IgD-negative memory B cell (primary cell): ENCODE data around the gene RAB3A. TPM values are rescaled to one million over a fixed set of nuclear protein-coding genes. Genes with fewer than 3 reads are reported as not detected.
"Not testable (repeated sequence)": the region's sequence is repeated elsewhere in the genome, so short reads cannot be mapped to it uniquely, and the experiment has no call there.

Experiments used
- H3K27ac Mint-ChIP-seq, 3 donors: one replicate each; pipeline ENCODE4 v1.8.0; 2020 to 2022; ENCODE audit warnings: mild to moderate bottlenecking in 3 of 3, mixed read lengths in 3 of 3, moderate library complexity in 1 of 3
- H3K27me3 Mint-ChIP-seq: one replicate; pipeline ENCODE4 v1.8.0; 2021; ENCODE audit warnings: mixed read lengths
- H3K36me3 Mint-ChIP-seq: one replicate; pipeline ENCODE4 v1.8.0; 2020; ENCODE audit warnings: mild to moderate bottlenecking, mixed read lengths
- H3K4me1 Mint-ChIP-seq, 3 donors: one replicate each; pipeline ENCODE4 v1.8.0; 2020 to 2022; ENCODE audit warnings: mixed read lengths in 3 of 3, mild to moderate bottlenecking in 1 of 3
- H3K4me3 Mint-ChIP-seq, 4 donors: one replicate each; pipeline ENCODE4 v1.8.0; 2020 to 2022; ENCODE audit warnings: mild to moderate bottlenecking in 4 of 4, mixed read lengths in 4 of 4, moderate library complexity in 3 of 4
- H3K9me3 Mint-ChIP-seq, 3 donors: one replicate each; pipeline ENCODE4 v1.8.0; 2020 to 2021; ENCODE audit warnings: mixed read lengths in 3 of 3, mild to moderate bottlenecking in 1 of 3
- polyA plus RNA-seq: library from polyadenylated mRNA; unstranded; fragments of 300-500 nt; fragmentation: Illumina TruSeq; gene quantifications from one replicate; pipeline ENCODE4 v1.2.3, GENCODE V29; 2021

Gene RAB3A
- polyA plus RNA-seq, 1 donor from 2014 or later = 1.5 TPM

- Mint-ChIP-seq H3K27ac (peak overlapping the region in 1 of 3 donors; percentile 39), H3K4me1 (peaks cover 4 to 10% (median 7%) of the 10 kb centered on the region in 3 donors), H3K4me3 (peak overlapping the region in 1 of 4 donors; percentile 50)
- not testable (repeated sequence) for H3K9me3 Mint-ChIP-seq, H3K36me3 Mint-ChIP-seq, H3K27me3 Mint-ChIP-seq
Observed at GRCh38 chr19:18159059-18159616, 44.7 kb downstream of the RAB3A start.

GRCh38 chr19:18158467-18158866 lies 45.4 kb downstream of the RAB3A start:
- Mint-ChIP-seq H3K9me3 (no peaks in the 10 kb centered on the region), H3K27ac (no peak overlapping the region), H3K4me1 (peaks cover 4 to 14% (median 7%) of the 10 kb centered on the region in 3 donors), H3K36me3 (no peaks in the 10 kb centered on the region), H3K4me3 (peak overlapping the region in 1 of 4 donors; percentile 29), H3K27me3 (no peaks in the 10 kb centered on the region)

- H3K9me3 Mint-ChIP-seq = no peaks in the 10 kb centered on the region
- H3K27me3 Mint-ChIP-seq = no peaks in the 10 kb centered on the region
- no peak overlapping the region for H3K27ac Mint-ChIP-seq
- H3K36me3 Mint-ChIP-seq = no peaks in the 10 kb centered on the region
- peaks cover 4 to 14% (median 7%) of the 10 kb centered on the region in 3 donors for H3K4me1 Mint-ChIP-seq
- H3K4me3 Mint-ChIP-seq = no peak overlapping the region
Observed at GRCh38 chr19:18157465-18158063, 46.3 kb downstream of the RAB3A start.

GRCh38 chr19:18156841-18157464 lies 46.9 kb downstream of the RAB3A start:
- Mint-ChIP-seq H3K4me3 (peak overlapping the region in 1 of 4 donors; percentile 19), H3K27ac (peak overlapping the region in 1 of 3 donors; percentile 2), H3K36me3 (no peaks in the 10 kb centered on the region), H3K4me1 (peaks cover 8 to 15% (median 9%) of the 10 kb centered on the region in 3 donors), H3K27me3 (no peaks in the 10 kb centered on the region), H3K9me3 (no peaks in the 10 kb centered on the region)

- Mint-ChIP-seq H3K4me1 (peaks cover 8 to 20% (median 9%) of the 10 kb centered on the region in 3 donors), H3K4me3 (peak overlapping the region in 1 of 4 donors; percentile 19), H3K9me3 (no peaks in the 10 kb centered on the region), H3K36me3 (no peaks in the 10 kb centered on the region), H3K27ac (peak overlapping the region in 2 of 3 donors; percentile 2 to 73), H3K27me3 (no peaks in the 10 kb centered on the region)
Observed at GRCh38 chr19:18156268-18156667, 47.6 kb downstream of the RAB3A start.

GRCh38 chr19:18155095-18156087 lies 48.5 kb downstream of the RAB3A start:
- H3K27ac Mint-ChIP-seq = peak overlapping the region in 1 of 3 donors; percentile 94
- peaks cover 4 to 18% (median 7%) of the 10 kb centered on the region in 3 donors for H3K4me1 Mint-ChIP-seq
- no peaks in the 10 kb centered on the region for H3K27me3 Mint-ChIP-seq
- H3K9me3 Mint-ChIP-seq = no peaks in the 10 kb centered on the region
- peak overlapping the region; percentile 3 to 86 (median 62) for H3K4me3 Mint-ChIP-seq
- H3K36me3 Mint-ChIP-seq = no peaks in the 10 kb centered on the region

- Mint-ChIP-seq H3K36me3 (no peaks in the 10 kb centered on the region), H3K9me3 (no peaks in the 10 kb centered on the region), H3K27ac (peak overlapping the region; percentile 88 to 97 (median 94)), H3K4me3 (peak overlapping the region; percentile 76 to 92 (median 88)), H3K4me1 (peaks cover 1 to 16% (median 5%) of the 10 kb centered on the region in 3 donors), H3K27me3 (no peaks in the 10 kb centered on the region)
Observed at GRCh38 chr19:18153556-18154134, 50.2 kb downstream of the RAB3A start.

- H3K27me3 Mint-ChIP-seq = no peaks in the 10 kb centered on the region
- H3K36me3 Mint-ChIP-seq = peaks cover 3% of the 10 kb centered on the region
- peak within 1 kb of the TSS; percentile 86 to 96 (median 90) for H3K4me3 Mint-ChIP-seq
- H3K9me3 Mint-ChIP-seq = no peaks in the 10 kb centered on the region
- peak within 1 kb of the TSS; percentile 95 to 99 (median 97) for H3K27ac Mint-ChIP-seq
- H3K4me1 Mint-ChIP-seq = peaks cover 1 to 16% (median 5%) of the 10 kb centered on the region in 3 donors
Observed at GRCh38 chr19:18152817-18153555, 50.9 kb downstream of the RAB3A start, which contains the start of gene PIK3R2. Gene PIK3R2 (plus strand): TSS chr19:18153163. CDS start chr19:18155880, 2,717 bp downstream.

- Mint-ChIP-seq H3K4me1 (peaks cover 1 to 16% (median 5%) of the 10 kb centered on the region in 3 donors), H3K27ac (peak overlapping the region; percentile 95 to 99 (median 97)), H3K4me3 (peak overlapping the region; percentile 86 to 96 (median 90)), H3K9me3 (no peaks in the 10 kb centered on the region), H3K27me3 (no peaks in the 10 kb centered on the region), H3K36me3 (peaks cover 3% of the 10 kb centered on the region)
Observed at GRCh38 chr19:18152442-18152816, 51.4 kb downstream of the RAB3A start.

- peaks cover 3% of the 10 kb centered on the region for H3K36me3 Mint-ChIP-seq
- no peaks in the 10 kb centered on the region for H3K27me3 Mint-ChIP-seq
- H3K4me3 Mint-ChIP-seq = peak overlapping the region in 2 of 4 donors; percentile 70 to 92
- H3K27ac Mint-ChIP-seq = peak overlapping the region in 1 of 3 donors; percentile 95
- H3K4me1 Mint-ChIP-seq = peaks cover 1 to 16% (median 5%) of the 10 kb centered on the region in 3 donors
- no peaks in the 10 kb centered on the region for H3K9me3 Mint-ChIP-seq
Observed at GRCh38 chr19:18150776-18151624, 52.8 kb downstream of the RAB3A start.

GRCh38 chr19:18149596-18149975 lies 54.3 kb downstream of the RAB3A start:
- Mint-ChIP-seq H3K9me3 (no peaks in the 10 kb centered on the region), H3K4me3 (no peak overlapping the region), H3K4me1 (peaks cover 1 to 14% (median 5%) of the 10 kb centered on the region in 3 donors), H3K27me3 (no peaks in the 10 kb centered on the region), H3K36me3 (peaks cover 3% of the 10 kb centered on the region), H3K27ac (no peak overlapping the region)

GRCh38 chr19:18147396-18147795 lies 56.4 kb downstream of the RAB3A start:
- peaks cover 1 to 6% (median 3%) of the 10 kb centered on the region in 3 donors for H3K4me1 Mint-ChIP-seq
- no peaks in the 10 kb centered on the region for H3K27me3 Mint-ChIP-seq
- H3K9me3 Mint-ChIP-seq = no peaks in the 10 kb centered on the region
- peak overlapping the region in 2 of 3 donors; percentile 23 to 64 for H3K27ac Mint-ChIP-seq
- peak overlapping the region in 2 of 4 donors; percentile 52 to 54 for H3K4me3 Mint-ChIP-seq
- peaks cover 3% of the 10 kb centered on the region for H3K36me3 Mint-ChIP-seq
